A673 (cell line): ENCODE data around the gene RARRES2. TPM values are rescaled to one million over a fixed set of nuclear protein-coding genes. Genes with fewer than 3 reads are reported as not detected.

ENCODE experiments used
- BruUV-seq: library from RNA; stranded (reverse); fragments of 400-500 nt; replicated peaks from 2 replicates; lab custom pipeline; 2021; lab: Mats Ljungman, UMichigan
- CTCF ChIA-PET: fragments of 300-600 bp; sonication (Branson Sonifier 250); formaldehyde crosslinking; loops from one replicate; lab custom pipeline; 2022; ENCODE audit warnings: antibody characterized with exemption; lab: Charles Lee
- POLR2A ChIA-PET: fragments of 300-600 bp; sonication (Branson Sonifier 250); formaldehyde crosslinking; loops from one replicate; lab custom pipeline; 2022; ENCODE audit warnings: antibody characterized with exemption; ENCODE audit not compliant: low non-redundant PET; lab: Charles Lee
- DNase-seq: peaks from one replicate; pipeline ENCODE4 v3.0.0-alpha.2; 2015; ENCODE audit warnings: low spot score
- H3K27ac ChIP-seq: fragments of 200-600 bp; sonication (generic); 2 replicates; pipeline ENCODE4 v1.5.1; 2016; ENCODE audit warnings: mixed run types, low read depth, mild to moderate bottlenecking, mixed read lengths, antibody characterized with exemption, low read length; ENCODE audit not compliant: poor library complexity, severe bottlenecking
- H3K27me3 ChIP-seq: fragments of 200-600 bp; sonication (generic); replicated peaks from 2 replicates; pipeline ENCODE4 v1.6.1; 2017; ENCODE audit warnings: mixed run types, low read depth, mild to moderate bottlenecking, mixed read lengths, antibody characterized with exemption, low read length; ENCODE audit not compliant: insufficient read depth, poor library complexity
- H3K36me3 ChIP-seq: fragments of 200-600 bp; sonication (generic); 2 replicates; pipeline ENCODE4 v1.6.1; 2016; ENCODE audit warnings: mixed run types, mild to moderate bottlenecking, mixed read lengths, antibody characterized with exemption, low read length; ENCODE audit not compliant: insufficient read depth, poor library complexity, severe bottlenecking
- H3K4me1 ChIP-seq: fragments of 200-600 bp; sonication (generic); 2 replicates; pipeline ENCODE4 v1.6.1; 2017; ENCODE audit warnings: mixed run types, mild to moderate bottlenecking, mixed read lengths, antibody characterized with exemption, low read length; ENCODE audit not compliant: insufficient read depth, poor library complexity, severe bottlenecking
- H3K4me3 ChIP-seq: fragments of 200-600 bp; sonication (generic); 2 replicates; pipeline ENCODE4 v1.5.1; 2016; ENCODE audit warnings: low read depth, mixed run types, mild to moderate bottlenecking, mixed read lengths, low read length; ENCODE audit not compliant: poor library complexity, severe bottlenecking
- H3K9me3 ChIP-seq: fragments of 200-600 bp; sonication (generic); 2 replicates; pipeline ENCODE4 v1.6.1; 2016; ENCODE audit warnings: mixed run types, low read depth, mild to moderate bottlenecking, mixed read lengths, antibody characterized with exemption, low read length; ENCODE audit not compliant: poor library complexity, severe bottlenecking
- CTCF ChIP-seq: fragments of 300-800, 200-600 bp; sonication (generic); conservative IDR thresholded peaks from 2 replicates; pipeline ENCODE4 v1.5.1; 2017; ENCODE audit warnings: low read depth, mild to moderate bottlenecking, antibody characterized with exemption, low read length, moderate library complexity, mixed read lengths
- EZH2 ChIP-seq: fragments of 200-600 bp; sonication (generic); IDR thresholded peaks from 2 replicates; pipeline ENCODE4 v1.6.1; 2017; ENCODE audit warnings: borderline replicate concordance, low read depth, mild to moderate bottlenecking, mixed read lengths, antibody characterized with exemption, low read length; ENCODE audit not compliant: poor library complexity, severe bottlenecking
- intact Hi-C: fragments of 100-400 bp; cut with micrococcal nuclease; formaldehyde crosslinking; loops from one replicate; pipeline ENCODE4 v1.10.0; 2022; ENCODE audit not compliant: unreplicated experiment
- total RNA-seq: library from RNA; stranded (reverse); gene quantifications from 2 replicates; pipeline ENCODE4 v1.2.3, GENCODE V29; 2021

RARRES2 gene
- total RNA-seq, 1 experiment from 2014 or later, result not detected

DNA sequence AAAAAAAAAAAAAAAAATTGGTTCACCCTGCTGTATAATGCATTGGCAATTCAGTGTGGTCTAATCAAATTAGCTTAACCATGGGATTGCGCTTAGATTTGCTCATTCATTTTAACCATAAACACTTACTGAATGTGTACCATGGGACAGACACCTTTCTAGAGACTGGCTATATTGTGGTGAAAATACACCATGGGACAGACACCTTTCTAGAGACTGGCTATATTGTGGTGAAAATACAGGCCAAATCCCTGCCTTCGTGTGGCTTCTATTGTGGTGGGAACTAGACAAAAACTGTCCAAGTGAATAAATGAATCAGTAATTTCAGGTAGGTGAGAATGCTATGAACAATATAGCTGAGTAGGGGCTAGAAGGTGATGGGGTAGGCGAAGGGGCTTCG, 17.0 kb upstream of the RARRES2 start:
- Histone ChIP-seq H3K36me3 (no peaks in the 10 kb centered on the region), H3K27ac (no peak overlapping the region), H3K9me3 (no peaks in the 10 kb centered on the region), H3K4me1 (peaks cover 33% of the 10 kb centered on the region), H3K4me3 (no peak overlapping the region), H3K27me3 (no peaks in the 10 kb centered on the region)
- POLR2A ChIA-PET, result no interaction called here
- intact Hi-C loops, result loop anchor here (5.0 kb wide), 1 partner anchor 64 kb away; no protein-coding TSS in a partner anchor
- DNase-seq, result no peak
- BruUV-seq, result no TSS peak
- CTCF ChIA-PET, result no interaction called here
- TF ChIP-seq EZH2, result no peak
- TF ChIP-seq CTCF, result no peak

DNA sequence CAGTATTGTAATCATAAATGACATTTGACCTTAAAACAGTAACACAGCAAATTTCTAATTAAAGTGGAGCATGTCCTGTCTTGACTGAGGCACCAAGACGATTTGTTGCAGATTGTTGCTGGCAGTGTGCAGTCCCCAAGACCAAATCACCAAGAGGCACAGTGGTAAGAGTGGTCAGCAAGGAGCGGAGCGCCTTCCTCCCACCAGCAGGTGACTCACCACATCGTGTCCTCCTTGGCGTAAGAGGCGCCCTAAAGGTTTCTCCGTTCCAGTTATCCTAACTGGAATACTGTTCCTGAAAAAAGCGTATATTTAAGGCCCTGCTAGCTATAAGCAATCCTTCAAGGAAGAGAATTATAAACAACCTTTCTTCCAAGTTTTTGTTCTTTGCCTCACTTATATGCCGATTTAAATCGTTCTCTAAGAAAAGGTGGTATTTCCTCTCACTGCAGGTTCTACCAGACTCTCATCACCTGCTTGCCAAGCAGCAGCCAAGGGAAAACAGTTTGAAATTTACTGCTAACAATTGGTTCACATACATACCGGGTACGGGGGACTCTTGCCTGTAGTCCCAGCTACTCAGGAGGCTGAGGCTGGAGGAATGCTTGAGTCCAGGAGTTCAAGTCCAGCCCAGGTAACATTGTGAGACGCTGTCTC, 16.5 kb upstream of the RARRES2 start:
- CTCF ChIA-PET, result no interaction called here
- peak overlapping the region; percentile 75 for H3K27ac ChIP-seq
- no peak overlapping the region for H3K4me3 ChIP-seq
- H3K36me3 ChIP-seq, result no peaks in the 10 kb centered on the region
- DNase-seq, result no peak
- no TSS peak for BruUV-seq
- POLR2A ChIA-PET, result interaction anchor here (0.6 kb wide), 1 partner anchor 601 kb away, joined by 4 read pairs; no protein-coding TSS in a partner anchor
- no peaks in the 10 kb centered on the region for H3K27me3 ChIP-seq
- intact Hi-C loops, result loop anchor here (5.0 kb wide), 1 partner anchor 64 kb away; no protein-coding TSS in a partner anchor
- TF ChIP-seq EZH2 (no peak), CTCF (no peak)
- peaks cover 30% of the 10 kb centered on the region for H3K4me1 ChIP-seq
- H3K9me3 ChIP-seq, result no peaks in the 10 kb centered on the region

DNA sequence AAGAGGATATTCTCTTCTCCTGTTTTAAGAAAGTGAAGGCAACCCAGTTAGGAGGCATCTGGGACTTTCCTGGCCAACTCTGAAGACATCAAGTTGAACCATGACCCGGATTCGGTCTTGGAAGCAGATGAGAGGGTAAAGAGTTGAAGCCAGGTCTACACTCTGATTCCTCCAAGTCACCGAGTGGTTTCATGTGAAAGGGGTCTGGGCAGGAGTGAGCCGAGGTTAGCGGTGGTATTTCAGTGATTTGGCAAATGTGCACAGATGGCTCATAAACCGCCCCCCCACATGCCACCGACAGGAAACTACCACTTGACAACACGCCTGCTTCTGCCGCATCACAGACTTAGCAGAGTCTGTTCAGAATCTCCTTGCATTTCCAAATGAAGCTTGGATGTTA, 15.8 kb upstream of the RARRES2 start:
- peaks cover 26% of the 10 kb centered on the region for H3K4me1 ChIP-seq
- no peaks in the 10 kb centered on the region for H3K27me3 ChIP-seq
- TSS peak; percentile 51 for BruUV-seq
- intact Hi-C loops, result loop anchor here (5.0 kb wide), 1 partner anchor 65 kb away; no protein-coding TSS in a partner anchor
- H3K9me3 ChIP-seq, result no peaks in the 10 kb centered on the region
- CTCF ChIA-PET, result no interaction called here
- POLR2A ChIA-PET, result interaction anchor here (0.6 kb wide), 1 partner anchor 601 kb away, joined by 4 read pairs; no protein-coding TSS in a partner anchor
- TF ChIP-seq EZH2 (no peak), CTCF (no peak)
- peak; percentile 88 for DNase-seq
- H3K27ac ChIP-seq, result peak overlapping the region; percentile 75
- no peaks in the 10 kb centered on the region for H3K36me3 ChIP-seq
- no peak overlapping the region for H3K4me3 ChIP-seq
